Heart left ventricle (tissue), 16 donors: ENCODE data around the gene STAC. TPM values are rescaled to one million over a fixed set of nuclear protein-coding genes. Genes with fewer than 3 reads are reported as not detected.

Experiments
- ATAC-seq, 4 donors: fragments of 200-7000 bp; cut with Tn5 transposase; one replicate each; pipeline ENCODE4 v1.9.1; 2020 to 2022; ENCODE audit warnings: moderate library complexity in 4 of 4, mild to moderate bottlenecking in 3 of 4, moderate number of reproducible peaks in 1 of 4
- DNase-seq, 5 donors: peaks; one replicate each; pipeline ENCODE4 v3.0.0-alpha.2; 2020
- H3K27ac ChIP-seq, 12 donors: fragments of 200-600 bp; sonication (generic) in 4 of 12; one replicate each; pipeline versions ENCODE4 v1.5.0 to v1.8.0; 2016 to 2022; ENCODE audit warnings: mild to moderate bottlenecking in 2 of 12
- H3K27me3 ChIP-seq, 9 donors: fragments of 200-600 bp; sonication (generic) in 2 of 9; one replicate each; pipeline versions ENCODE4 v1.5.1 to v1.8.0; 2016 to 2022; ENCODE audit warnings: mild to moderate bottlenecking in 3 of 9
- H3K36me3 ChIP-seq, 9 donors: fragments of 200-600 bp; sonication (generic) in 2 of 9; one replicate each; pipeline versions ENCODE4 v1.5.0 to v1.8.0; 2018 to 2022; ENCODE audit warnings: mild to moderate bottlenecking in 2 of 9
- H3K4me1 ChIP-seq, 12 donors: fragments of 200-600 bp; sonication (generic) in 4 of 12; one replicate each; pipeline versions ENCODE4 v1.5.0 to v1.8.0; 2016 to 2022; ENCODE audit warnings: mild to moderate bottlenecking in 3 of 12
- H3K4me3 ChIP-seq, 12 donors: fragments of 200-600 bp; sonication (generic) in 4 of 12; one replicate each; pipeline versions ENCODE4 v1.5.0 to v1.8.0; 2017 to 2022; ENCODE audit warnings: mild to moderate bottlenecking in 9 of 12, moderate library complexity in 4 of 12
- H3K9me3 ChIP-seq, 12 donors: fragments of 200-600 bp; sonication (generic) in 4 of 12; one replicate each; pipeline versions ENCODE4 v1.5.0 to v1.8.0; 2016 to 2022; ENCODE audit warnings: mild to moderate bottlenecking in 1 of 12
- CTCF ChIP-seq, 12 donors: fragments of 200-600 bp; sonication (generic) in 4 of 12; IDR thresholded peaks; one replicate each; pipeline versions ENCODE4 v1.5.0 to v1.8.0; 2018 to 2022; ENCODE audit warnings: antibody characterized with exemption in 12 of 12, mild to moderate bottlenecking in 5 of 12
- POLR2A ChIP-seq, 2 donors: fragments of 450-650 bp; IDR thresholded peaks; one replicate each; pipeline ENCODE4 v1.6.1; 2017; ENCODE audit warnings: antibody characterized with exemption in 2 of 2, mild to moderate bottlenecking in 2 of 2, moderate library complexity in 2 of 2
- WGBS, 4 donors: extraction: QIAGEN DNeasy Blood & Tissue Kit in 2 of 4; methylation state at CpG; one replicate each; pipeline versions ENCODE4 v1.1.5 to v1.1.7; 2013 to 2018; 5-methylcytosine and 5-hydroxymethylcytosine counted together
- intact Hi-C, 10 donors: fragments of 100-400 bp; cut with DNase I; formaldehyde crosslinking; loops; one replicate each; pipeline versions ENCODE4 v1.11.1 to v1.14.2; 2022
- polyA plus RNA-seq, 2 donors: library from polyadenylated mRNA; stranded (reverse); fragments of 200-250 nt; gene quantifications; one replicate each; pipeline ENCODE4 v1.2.3, GENCODE V29; 2013
- total RNA-seq, 9 donors: library from RNA; depleted of rRNA in 2 of 9; stranded (reverse); fragments of >200 nt in 2 of 9; fragmentation: NEBNext Ultra II Directional in 3 of 9; extraction: Animal tissue kit (Norgen Biotek cat#: 25700) in 3 of 9; gene quantifications; one replicate each; pipeline versions ENCODE4 v1.1.0 to v1.2.4, GENCODE V29; 2016 to 2023
- donor health status: ischemic (EF 13 %, LVEDD 7.1; RV severe dilation, severe dysfunction).
- donor health status: healthy with polysubstance abuse.
- donor health status: DM: no; HTN: yes; CAD: no.
- donor health status: DM: no; HTN: no; CAD: no.
- donor health status: ischemic (EF 25% LVEDD 6.9; RV normal size, moderate dysfunction).
- donor health status: ischemic (EF 25% LVEDD 5.7; RV mildly dilated, moderate dysfunction).
- donor health status: healthy.
- donor health status: DM: yes; HTN: yes; CAD: no.
- donor health status: ischemic (EF 35%, LVEDD 5.7; RV mildly dilated, moderate dysfunction).
- donor health status: nonischemic (EF 11% LVEDD 7.7; RV severe dilation, severe dysfunction).
- donor health status: DM: yes; HTN: yes; CAD: no.
- donor health status: PGD.
- donor health status: ischemic (EF 29% LVEDD 5.4; RV normal size, mild dysfunction).
- donor health status: nonischemic (EF 23%, LVEDD 6.1; RV moderate dilation, normal function).

STAC gene
- total and polyA plus RNA-seq, 11 donors: 0.11 to 1.3 (median 0.44) TPM; not detected in 1

DNA sequence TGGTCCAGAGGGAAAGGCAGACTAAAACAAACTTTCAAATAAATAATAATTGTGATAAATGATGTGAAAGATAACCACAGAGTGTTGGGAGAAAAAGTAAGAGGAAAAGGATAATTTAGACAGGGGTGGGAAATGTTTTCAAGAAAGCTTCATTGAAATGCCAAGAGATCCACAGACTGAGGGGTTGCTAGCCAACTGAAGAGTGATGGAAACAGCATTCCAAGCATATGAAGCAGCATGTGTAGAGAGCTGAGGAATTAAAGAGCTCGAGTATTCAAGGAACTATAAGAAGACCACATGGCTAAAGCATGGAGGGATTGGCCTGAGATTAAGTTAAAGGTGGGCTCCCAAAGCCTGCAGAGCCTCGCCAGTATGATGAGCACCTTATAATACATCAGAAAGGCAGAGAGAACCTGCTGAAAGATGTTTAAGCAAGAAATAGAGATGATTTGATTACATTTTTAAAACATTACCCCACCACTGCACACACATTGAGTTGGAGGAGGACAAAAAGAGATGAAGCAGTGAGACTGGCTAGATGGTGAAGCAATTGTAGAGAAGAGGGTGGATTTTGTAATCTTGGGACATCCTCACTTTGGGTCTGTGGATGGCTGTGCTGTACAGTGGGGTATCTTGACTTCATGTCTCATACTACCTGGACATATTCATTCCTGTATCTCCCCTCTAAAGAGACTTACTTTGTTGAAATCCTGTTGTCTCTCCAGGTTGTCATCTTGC, 100.8 kb downstream of the STAC start:
- no peaks in the 10 kb centered on the region for H3K4me1 ChIP-seq
- intact Hi-C loops: no loop called here
- no peaks in the 10 kb centered on the region for H3K36me3 ChIP-seq
- DNase-seq: no peak
- no peak for ATAC-seq
- H3K27ac ChIP-seq: no peak overlapping the region
- peaks cover 0 to 9% (median 0%) of the 10 kb centered on the region in 12 donors for H3K9me3 ChIP-seq
- 51 to 71% (median 65%) methylated on average over 2 of the region's 2 CpGs for WGBS, 4 donors
- TF ChIP-seq CTCF (IDR thresholded peaks at IDR 0.05) (no peak), POLR2A (IDR thresholded peaks at IDR 0.05) (no peak)
- H3K4me3 ChIP-seq: no peak overlapping the region
- H3K27me3 ChIP-seq: no peaks in the 10 kb centered on the region

- 78 to 89% (median 87%) methylated on average over 4 of the region's 4 CpGs for WGBS, 4 donors
- no peaks in the 10 kb centered on the region for H3K36me3 ChIP-seq
- H3K4me3 ChIP-seq: no peak overlapping the region
- DNase-seq: no peak
- no peak overlapping the region for H3K27ac ChIP-seq
- ATAC-seq: no peak
- no peaks in the 10 kb centered on the region for H3K27me3 ChIP-seq
- intact Hi-C loops: no loop called here
- no peaks in the 10 kb centered on the region for H3K4me1 ChIP-seq
- peaks cover 0 to 9% (median 0%) of the 10 kb centered on the region in 12 donors for H3K9me3 ChIP-seq
- TF ChIP-seq POLR2A (IDR thresholded peaks at IDR 0.05) (no peak), CTCF (IDR thresholded peaks at IDR 0.05) (no peak)
Observed at GRCh38 chr3:36482256-36482655, 102.0 kb downstream of the STAC start.

- no peak for TF ChIP-seq POLR2A (IDR thresholded peaks at IDR 0.05)
- no peak for TF ChIP-seq CTCF (IDR thresholded peaks at IDR 0.05)
- peak in 1 of 4 donors; percentile 13 for ATAC-seq
Observed at GRCh38 chr3:36482880-36483279, 102.6 kb downstream of the STAC start.

GRCh38 chr3:36483709-36484108, 103.4 kb downstream of the STAC start:
- no peak overlapping the region for H3K27ac ChIP-seq
- no peak for ATAC-seq
- no peaks in the 10 kb centered on the region for H3K27me3 ChIP-seq
- intact Hi-C loops: no loop called here
- DNase-seq: no peak
- H3K4me1 ChIP-seq: no peaks in the 10 kb centered on the region
- WGBS, 4 donors: 92 to 96% (median 94%) methylated on average over 5 of the region's 5 CpGs
- H3K4me3 ChIP-seq: no peak overlapping the region
- H3K9me3 ChIP-seq: peaks cover 0 to 9% (median 0%) of the 10 kb centered on the region in 12 donors
- no peak for TF ChIP-seq POLR2A (IDR thresholded peaks at IDR 0.05)
- no peak for TF ChIP-seq CTCF (IDR thresholded peaks at IDR 0.05)
- H3K36me3 ChIP-seq: no peaks in the 10 kb centered on the region

More at GRCh38 chr3:36482880-36483279, 102.6 kb downstream of the STAC start:
- Histone ChIP-seq H3K27me3 (no peaks in the 10 kb centered on the region), H3K36me3 (no peaks in the 10 kb centered on the region), H3K27ac (no peak overlapping the region), H3K9me3 (peaks cover 0 to 9% (median 0%) of the 10 kb centered on the region in 12 donors), H3K4me1 (no peaks in the 10 kb centered on the region), H3K4me3 (no peak overlapping the region)
- 97 to 98% (median 97%) methylated on average over 2 to 3 of the region's 3 CpGs for WGBS, 4 donors
- intact Hi-C loops: no loop called here
- no peak for DNase-seq
